ENCODE results near the gene DGKD.

DGKD gene

DNA sequence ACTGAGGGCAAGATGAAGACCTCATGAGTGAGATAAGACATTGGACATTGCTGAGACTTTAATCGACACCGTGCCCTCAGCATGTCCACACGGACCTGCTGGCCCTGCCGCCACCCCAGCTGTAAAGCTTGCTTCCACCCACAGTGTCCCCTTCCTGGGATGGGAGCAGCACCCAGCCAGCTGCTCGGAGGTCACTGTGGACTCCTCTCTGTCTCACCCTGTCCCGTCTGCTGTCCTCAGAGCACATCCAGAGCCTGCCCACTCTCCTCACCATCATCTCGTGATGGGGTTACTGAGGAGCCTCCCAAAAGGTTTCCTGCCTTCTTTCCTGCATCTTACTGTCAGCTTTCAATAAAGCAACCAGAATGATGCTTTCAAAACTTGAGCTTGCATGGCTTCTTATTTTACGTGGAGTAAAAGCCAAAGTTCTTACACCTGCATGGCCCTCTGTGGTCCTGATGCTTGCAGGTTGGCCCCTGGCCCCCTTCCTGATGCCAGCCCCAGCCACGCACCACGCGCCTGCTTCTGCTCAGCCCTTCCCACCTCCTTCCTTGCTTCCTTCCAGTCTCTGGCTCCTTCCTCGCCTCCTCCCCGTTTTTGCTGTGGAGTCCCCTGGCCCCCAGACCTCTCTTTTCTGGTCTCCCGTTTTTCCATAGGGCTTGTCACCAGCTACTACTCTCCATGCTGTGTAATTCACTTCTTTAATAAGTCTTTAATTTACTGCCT is 67.0 kb downstream of the DGKD start:
- Histone ChIP-seq H3K79me2 (ENCODE audit: low read length) (peaks cover 68% of the 10 kb centered on the region), H2AFZ (ENCODE audit: low read length) (no peak overlapping the region), H3K36me3 (replicated peaks; ENCODE audit: insufficient read depth, low read length) (no peaks in the 10 kb centered on the region), H3F3A (ENCODE audit: insufficient read depth, low read length) (peaks cover 22% of the 10 kb centered on the region), H3K4me2 (ENCODE audit: low read depth, low read length) (no peak overlapping the region), H3K9ac (ENCODE audit: low read length) (no peak overlapping the region), H3K4me3 (ENCODE audit: low read length) (no peak overlapping the region), H4K20me1 (ENCODE audit: insufficient read depth, low read length) (no peaks in the 10 kb centered on the region), H3K27ac (ENCODE audit: low read length) (no peak overlapping the region), H3K27me3 (replicated peaks; ENCODE audit: insufficient read depth, low read length) (no peaks in the 10 kb centered on the region), H3K9me2 (replicated peaks; ENCODE audit: insufficient read depth, low read length) (no peaks in the 10 kb centered on the region), H3K9me3 (replicated peaks; ENCODE audit: insufficient read depth, low read length) (no peaks in the 10 kb centered on the region), H3K4me1 (ENCODE audit: low read length) (peaks cover 24% of the 10 kb centered on the region)
- TF ChIP-seq, protein P1, sequence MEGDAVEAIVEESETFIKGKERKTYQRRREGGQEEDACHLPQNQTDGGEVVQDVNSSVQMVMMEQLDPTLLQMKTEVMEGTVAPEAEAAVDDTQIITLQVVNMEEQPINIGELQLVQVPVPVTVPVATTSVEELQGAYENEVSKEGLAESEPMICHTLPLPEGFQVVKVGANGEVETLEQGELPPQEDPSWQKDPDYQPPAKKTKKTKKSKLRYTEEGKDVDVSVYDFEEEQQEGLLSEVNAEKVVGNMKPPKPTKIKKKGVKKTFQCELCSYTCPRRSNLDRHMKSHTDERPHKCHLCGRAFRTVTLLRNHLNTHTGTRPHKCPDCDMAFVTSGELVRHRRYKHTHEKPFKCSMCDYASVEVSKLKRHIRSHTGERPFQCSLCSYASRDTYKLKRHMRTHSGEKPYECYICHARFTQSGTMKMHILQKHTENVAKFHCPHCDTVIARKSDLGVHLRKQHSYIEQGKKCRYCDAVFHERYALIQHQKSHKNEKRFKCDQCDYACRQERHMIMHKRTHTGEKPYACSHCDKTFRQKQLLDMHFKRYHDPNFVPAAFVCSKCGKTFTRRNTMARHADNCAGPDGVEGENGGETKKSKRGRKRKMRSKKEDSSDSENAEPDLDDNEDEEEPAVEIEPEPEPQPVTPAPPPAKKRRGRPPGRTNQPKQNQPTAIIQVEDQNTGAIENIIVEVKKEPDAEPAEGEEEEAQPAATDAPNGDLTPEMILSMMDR (IDR thresholded peaks at IDR 0.05; ENCODE audit: low read length): no peak
- TF ChIP-seq EZH2phosphoT487 (IDR thresholded peaks at IDR 0.05; ENCODE audit: low read length) (no peak), EZH2 (optimal IDR thresholded peaks at IDR 0.05; ENCODE audit: low read depth, low read length) (no peak)
- no peak for DNase-seq

DNA sequence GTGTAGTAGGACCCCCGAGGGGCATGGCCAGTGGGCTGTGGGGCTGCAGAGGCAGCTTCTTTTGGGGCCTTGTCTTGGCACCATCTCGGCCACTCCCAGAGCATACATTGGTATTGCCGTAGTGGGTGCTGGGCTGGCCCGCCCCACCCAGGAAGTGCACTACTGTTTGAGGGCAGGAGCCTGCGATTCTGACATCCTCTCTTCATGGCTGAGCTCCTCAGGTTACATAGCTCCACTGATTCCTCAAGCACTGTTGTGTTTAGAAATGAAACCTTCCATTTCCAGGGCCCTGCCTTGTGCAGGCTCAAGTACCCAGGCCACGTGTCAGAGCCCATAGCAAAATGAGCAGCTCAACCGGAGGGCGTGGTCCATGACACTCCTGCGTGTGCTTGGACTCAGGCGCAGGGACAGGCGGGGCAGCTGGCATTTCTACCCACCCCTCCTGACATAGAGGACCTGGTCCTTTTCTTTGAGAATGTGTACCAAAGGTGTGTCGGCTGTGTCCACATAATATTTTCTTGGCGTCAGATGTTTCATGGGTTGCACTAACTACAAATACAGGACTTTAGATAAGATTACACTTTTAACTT is 67.9 kb downstream of the DGKD start:
- no peak overlapping the region for H3K27ac ChIP-seq (ENCODE audit: low read length)
- no peaks in the 10 kb centered on the region for H3K9me2 ChIP-seq (replicated peaks; ENCODE audit: insufficient read depth, low read length)
- no peak for DNase-seq
- TF ChIP-seq EZH2 (optimal IDR thresholded peaks at IDR 0.05; ENCODE audit: low read depth, low read length) (no peak), EZH2phosphoT487 (IDR thresholded peaks at IDR 0.05; ENCODE audit: low read length) (no peak)
- TF ChIP-seq, protein P1 (IDR thresholded peaks at IDR 0.05; ENCODE audit: low read length): no peak
- H3K79me2 ChIP-seq (ENCODE audit: low read length): peaks cover 77% of the 10 kb centered on the region
- no peaks in the 10 kb centered on the region for H3K36me3 ChIP-seq (replicated peaks; ENCODE audit: insufficient read depth, low read length)
- H3K27me3 ChIP-seq (replicated peaks; ENCODE audit: insufficient read depth, low read length): no peaks in the 10 kb centered on the region
- no peak overlapping the region for H2AFZ ChIP-seq (ENCODE audit: low read length)
- H3K4me1 ChIP-seq (ENCODE audit: low read length): peaks cover 24% of the 10 kb centered on the region
- no peak overlapping the region for H3K9ac ChIP-seq (ENCODE audit: low read length)
- no peaks in the 10 kb centered on the region for H3K9me3 ChIP-seq (replicated peaks; ENCODE audit: insufficient read depth, low read length)
- no peak overlapping the region for H3K4me2 ChIP-seq (ENCODE audit: low read depth, low read length)
- H3F3A ChIP-seq (ENCODE audit: insufficient read depth, low read length): peaks cover 22% of the 10 kb centered on the region
- no peaks in the 10 kb centered on the region for H4K20me1 ChIP-seq (ENCODE audit: insufficient read depth, low read length)
- no peak overlapping the region for H3K4me3 ChIP-seq (ENCODE audit: low read length)

DNA sequence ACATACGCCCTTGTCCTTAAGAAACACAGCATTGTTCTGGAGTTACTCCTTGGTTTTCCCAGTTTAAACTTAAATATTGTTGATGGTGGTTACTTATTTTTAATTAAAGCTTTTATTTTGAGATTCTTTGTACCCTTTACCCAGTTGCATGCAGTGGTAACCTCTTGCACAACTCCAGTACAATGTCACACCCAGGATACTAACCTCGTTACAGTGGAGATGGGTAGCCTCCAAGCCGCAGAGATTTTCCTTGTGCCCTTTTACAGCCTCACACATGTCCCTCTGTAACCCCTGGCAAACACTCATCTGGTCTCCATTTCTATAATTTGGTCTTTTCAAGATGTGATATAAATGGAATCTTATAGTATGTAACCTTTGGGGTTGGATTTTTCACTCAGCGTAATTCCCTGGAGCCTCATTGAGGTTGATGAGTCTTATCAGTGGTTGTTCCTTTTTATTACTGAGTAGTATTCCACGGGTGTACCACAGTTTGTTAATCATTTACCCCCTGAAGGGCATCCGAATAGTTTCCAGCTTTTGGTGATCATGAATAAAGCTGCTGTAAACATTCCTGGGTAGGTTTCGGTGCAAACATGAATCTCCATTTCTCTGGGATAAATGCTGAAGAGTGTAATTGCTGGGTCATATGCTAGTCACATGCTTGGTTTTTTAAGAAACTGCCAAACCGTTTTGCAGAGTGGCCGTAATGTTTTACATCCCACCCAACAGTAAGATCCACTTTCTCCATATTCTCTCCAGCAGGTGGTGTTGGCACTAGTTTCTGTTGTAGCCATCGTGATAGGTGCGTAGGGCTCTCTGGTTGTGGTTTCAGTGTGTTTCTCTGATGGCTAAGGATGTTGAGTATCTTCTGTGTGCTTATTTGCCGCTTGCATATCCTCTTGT is 68.6 kb downstream of the DGKD start:
- H4K20me1 ChIP-seq (ENCODE audit: insufficient read depth, low read length): no peaks in the 10 kb centered on the region
- H3K9ac ChIP-seq (ENCODE audit: low read length): no peak overlapping the region
- H3K9me3 ChIP-seq (replicated peaks; ENCODE audit: insufficient read depth, low read length): no peaks in the 10 kb centered on the region
- TF ChIP-seq EZH2 (optimal IDR thresholded peaks at IDR 0.05; ENCODE audit: low read depth, low read length) (no peak), EZH2phosphoT487 (IDR thresholded peaks at IDR 0.05; ENCODE audit: low read length) (no peak)
- TF ChIP-seq, protein P1 (IDR thresholded peaks at IDR 0.05; ENCODE audit: low read length): no peak
- H2AFZ ChIP-seq (ENCODE audit: low read length): no peak overlapping the region
- H3K36me3 ChIP-seq (replicated peaks; ENCODE audit: insufficient read depth, low read length): no peaks in the 10 kb centered on the region
- H3F3A ChIP-seq (ENCODE audit: insufficient read depth, low read length): peaks cover 18% of the 10 kb centered on the region
- no peaks in the 10 kb centered on the region for H3K27me3 ChIP-seq (replicated peaks; ENCODE audit: insufficient read depth, low read length)
- H3K79me2 ChIP-seq (ENCODE audit: low read length): peaks cover 81% of the 10 kb centered on the region
- no peak overlapping the region for H3K4me2 ChIP-seq (ENCODE audit: low read depth, low read length)
- H3K27ac ChIP-seq (ENCODE audit: low read length): no peak overlapping the region
- peaks cover 18% of the 10 kb centered on the region for H3K4me1 ChIP-seq (ENCODE audit: low read length)
- H3K4me3 ChIP-seq (ENCODE audit: low read length): no peak overlapping the region
- no peak for DNase-seq
- H3K9me2 ChIP-seq (replicated peaks; ENCODE audit: insufficient read depth, low read length): no peaks in the 10 kb centered on the region

Data from MM.1S (cell line).